MCF 10A (cell line): Measurements from ENCODE around the gene PHYHD1. TPM values are rescaled to one million over a fixed set of nuclear protein-coding genes. Genes with fewer than 3 reads are reported as not detected.
"Not testable (repeated sequence)": the region's sequence is repeated elsewhere in the genome, so short reads cannot be mapped to it uniquely, and the experiment has no call there.

Source experiments
- BruUV-seq: library from RNA; stranded (reverse); fragments of 400-500 nt; replicated peaks from 2 replicates; lab custom pipeline; 2021; lab: Mats Ljungman, UMichigan
- CTCF ChIA-PET: fragments of 300-600 bp; sonication (Branson Sonifier 250); formaldehyde crosslinking; extraction: SDS; loops from one replicate; lab custom pipeline; 2021; ENCODE audit warnings: antibody characterized with exemption, inconsistent platforms; lab: Yijun Ruan, JAX
- POLR2A ChIA-PET: fragments of 300-600, 350-650 bp; sonication (Branson Sonifier 250); formaldehyde crosslinking; extraction: SDS; loops from one replicate; lab custom pipeline; 2020; ENCODE audit warnings: antibody characterized with exemption, inconsistent platforms; lab: Yijun Ruan, JAX
- DNase-seq: peaks from one replicate; pipeline ENCODE4 v3.0.0-alpha.2; 2018; ENCODE audit not compliant: unreplicated experiment
- H3K27ac Mint-ChIP-seq: one replicate; pipeline ENCODE4 v1.8.0; 2022; ENCODE audit warnings: mild to moderate bottlenecking, low read depth, mixed read lengths; ENCODE audit not compliant: unreplicated experiment
- H3K27me3 Mint-ChIP-seq: one replicate; pipeline ENCODE4 v1.8.0; 2022; ENCODE audit warnings: mixed read lengths; ENCODE audit not compliant: insufficient read depth, unreplicated experiment
- H3K36me3 Mint-ChIP-seq: one replicate; pipeline ENCODE4 v1.8.0; 2022; ENCODE audit warnings: mild to moderate bottlenecking, moderate library complexity, mixed read lengths; ENCODE audit not compliant: insufficient read depth, unreplicated experiment
- H3K4me1 Mint-ChIP-seq: one replicate; pipeline ENCODE4 v1.8.0; 2022; ENCODE audit warnings: mixed read lengths; ENCODE audit not compliant: insufficient read depth, unreplicated experiment
- H3K4me3 Mint-ChIP-seq: one replicate; pipeline ENCODE4 v1.8.0; 2022; ENCODE audit warnings: mild to moderate bottlenecking, moderate library complexity, mixed read lengths; ENCODE audit not compliant: unreplicated experiment
- H3K9me3 Mint-ChIP-seq: one replicate; pipeline ENCODE4 v1.8.0; 2022; ENCODE audit warnings: mixed read lengths; ENCODE audit not compliant: unreplicated experiment
- intact Hi-C: fragments of 100-400 bp; cut with micrococcal nuclease; formaldehyde crosslinking; loops from 2 replicates; pipeline ENCODE4 v1.14.1; 2022
- total RNA-seq: library from RNA; stranded (reverse); gene quantifications from 2 replicates; pipeline ENCODE4 v1.2.3, GENCODE V29; 2022
- TF ChIP-seq, protein P1 (sequence below): fragments of 200-600 bp; IDR thresholded peaks from one replicate; pipeline ENCODE4 v1.8.0; 2022; ENCODE audit warnings: antibody characterized with exemption, mild to moderate bottlenecking; ENCODE audit not compliant: unreplicated experiment

The PHYHD1 gene
- total RNA-seq, 1 experiment from 2014 or later = 0.70 TPM

DNA sequence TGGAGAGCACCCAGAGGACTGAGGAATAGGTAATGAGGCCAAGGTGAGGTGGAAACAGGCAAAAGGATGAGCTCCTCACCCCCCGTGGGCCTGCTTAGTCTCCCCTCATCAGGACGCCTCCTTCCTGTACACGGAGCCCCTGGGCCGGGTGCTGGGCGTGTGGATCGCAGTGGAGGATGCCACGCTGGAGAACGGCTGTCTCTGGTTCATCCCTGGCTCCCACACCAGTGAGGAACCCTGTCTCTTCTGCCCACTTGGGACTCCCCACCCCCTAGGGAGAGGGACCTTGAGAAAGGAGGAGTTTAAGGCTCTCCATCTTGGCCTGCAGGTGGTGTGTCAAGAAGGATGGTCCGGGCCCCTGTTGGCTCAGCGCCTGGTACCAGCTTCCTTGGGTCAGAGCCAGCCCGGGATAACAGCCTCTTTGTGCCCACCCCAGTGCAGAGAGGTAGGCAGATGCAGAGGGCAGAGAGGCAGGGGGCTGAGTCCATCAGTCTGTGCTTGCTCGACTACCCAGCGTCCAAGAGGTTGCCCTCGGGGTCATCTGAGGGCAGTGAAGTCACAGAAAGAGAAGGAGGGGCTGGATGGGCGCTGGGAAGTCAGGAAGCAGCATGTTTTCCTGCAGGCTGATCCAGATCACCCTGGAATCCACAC is 19.6 kb downstream of the PHYHD1 start:
- Mint-ChIP-seq H3K27ac (no peak overlapping the region), H3K4me1 (no peaks in the 10 kb centered on the region), H3K27me3 (no peaks in the 10 kb centered on the region), H3K9me3 (no peaks in the 10 kb centered on the region), H3K4me3 (no peak overlapping the region), H3K36me3 (no peaks in the 10 kb centered on the region)
- no TSS peak for BruUV-seq
- intact Hi-C loops = no loop called here
- no peak for DNase-seq
- ChIA-PET POLR2A (no interaction called here), CTCF (interaction anchor here (0.6 kb wide), 2 partner anchors 34 to 797 kb away, joined by 3 to 4 read pairs; no protein-coding TSS in a partner anchor)
- TF ChIP-seq, protein P1, sequence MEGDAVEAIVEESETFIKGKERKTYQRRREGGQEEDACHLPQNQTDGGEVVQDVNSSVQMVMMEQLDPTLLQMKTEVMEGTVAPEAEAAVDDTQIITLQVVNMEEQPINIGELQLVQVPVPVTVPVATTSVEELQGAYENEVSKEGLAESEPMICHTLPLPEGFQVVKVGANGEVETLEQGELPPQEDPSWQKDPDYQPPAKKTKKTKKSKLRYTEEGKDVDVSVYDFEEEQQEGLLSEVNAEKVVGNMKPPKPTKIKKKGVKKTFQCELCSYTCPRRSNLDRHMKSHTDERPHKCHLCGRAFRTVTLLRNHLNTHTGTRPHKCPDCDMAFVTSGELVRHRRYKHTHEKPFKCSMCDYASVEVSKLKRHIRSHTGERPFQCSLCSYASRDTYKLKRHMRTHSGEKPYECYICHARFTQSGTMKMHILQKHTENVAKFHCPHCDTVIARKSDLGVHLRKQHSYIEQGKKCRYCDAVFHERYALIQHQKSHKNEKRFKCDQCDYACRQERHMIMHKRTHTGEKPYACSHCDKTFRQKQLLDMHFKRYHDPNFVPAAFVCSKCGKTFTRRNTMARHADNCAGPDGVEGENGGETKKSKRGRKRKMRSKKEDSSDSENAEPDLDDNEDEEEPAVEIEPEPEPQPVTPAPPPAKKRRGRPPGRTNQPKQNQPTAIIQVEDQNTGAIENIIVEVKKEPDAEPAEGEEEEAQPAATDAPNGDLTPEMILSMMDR = no peak

DNA sequence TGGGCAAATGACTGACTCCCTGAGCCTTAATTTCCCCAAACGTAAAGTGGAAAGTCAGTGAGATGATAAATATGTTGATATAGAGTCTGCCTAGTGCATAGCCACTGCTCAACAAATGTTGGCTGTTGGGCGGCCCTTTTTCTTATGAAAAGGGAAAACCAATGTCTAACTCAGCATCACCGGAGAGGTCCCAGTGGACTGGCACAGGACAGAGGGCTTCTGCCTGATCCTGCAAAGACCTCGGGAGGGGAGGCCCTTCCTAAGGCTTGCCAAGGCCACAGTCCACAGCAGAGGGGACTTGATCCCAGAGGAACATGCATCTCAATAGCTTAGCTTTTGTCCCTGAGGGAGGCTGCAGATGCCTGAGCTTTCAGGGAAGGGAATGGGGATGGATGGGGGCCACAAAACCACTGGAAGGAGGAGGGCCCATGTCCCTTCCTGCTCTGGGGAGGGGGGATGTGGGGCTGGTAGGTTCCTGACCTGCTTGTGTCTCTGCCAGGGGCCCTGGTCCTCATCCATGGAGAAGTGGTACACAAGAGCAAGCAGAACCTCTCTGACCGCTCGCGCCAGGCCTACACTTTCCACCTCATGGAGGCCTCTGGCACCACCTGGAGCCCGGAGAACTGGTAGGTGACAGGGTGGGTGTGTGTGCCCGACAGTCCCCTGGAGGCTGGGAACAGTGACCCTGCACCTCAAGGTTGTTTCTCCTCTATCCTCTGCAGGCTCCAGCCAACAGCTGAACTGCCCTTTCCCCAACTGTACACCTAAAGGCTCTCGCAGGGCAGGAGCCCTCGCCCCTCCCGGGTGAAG is 20.4 kb downstream of the PHYHD1 start:
- POLR2A ChIA-PET = no interaction called here
- H3K27ac Mint-ChIP-seq = no peak overlapping the region
- no peaks in the 10 kb centered on the region for H3K27me3 Mint-ChIP-seq
- intact Hi-C loops = no loop called here
- DNase-seq = no peak
- H3K4me1 Mint-ChIP-seq = peaks cover 5% of the 10 kb centered on the region
- no peak overlapping the region for H3K4me3 Mint-ChIP-seq
- CTCF ChIA-PET = interaction anchor here (5.5 kb wide), 1 partner anchor 13 kb away, joined by 32 read pairs; no protein-coding TSS in a partner anchor
- H3K36me3 Mint-ChIP-seq = no peaks in the 10 kb centered on the region
- TF ChIP-seq, protein P1 = no peak
- BruUV-seq = no TSS peak
- H3K9me3 Mint-ChIP-seq = no peaks in the 10 kb centered on the region

DNA sequence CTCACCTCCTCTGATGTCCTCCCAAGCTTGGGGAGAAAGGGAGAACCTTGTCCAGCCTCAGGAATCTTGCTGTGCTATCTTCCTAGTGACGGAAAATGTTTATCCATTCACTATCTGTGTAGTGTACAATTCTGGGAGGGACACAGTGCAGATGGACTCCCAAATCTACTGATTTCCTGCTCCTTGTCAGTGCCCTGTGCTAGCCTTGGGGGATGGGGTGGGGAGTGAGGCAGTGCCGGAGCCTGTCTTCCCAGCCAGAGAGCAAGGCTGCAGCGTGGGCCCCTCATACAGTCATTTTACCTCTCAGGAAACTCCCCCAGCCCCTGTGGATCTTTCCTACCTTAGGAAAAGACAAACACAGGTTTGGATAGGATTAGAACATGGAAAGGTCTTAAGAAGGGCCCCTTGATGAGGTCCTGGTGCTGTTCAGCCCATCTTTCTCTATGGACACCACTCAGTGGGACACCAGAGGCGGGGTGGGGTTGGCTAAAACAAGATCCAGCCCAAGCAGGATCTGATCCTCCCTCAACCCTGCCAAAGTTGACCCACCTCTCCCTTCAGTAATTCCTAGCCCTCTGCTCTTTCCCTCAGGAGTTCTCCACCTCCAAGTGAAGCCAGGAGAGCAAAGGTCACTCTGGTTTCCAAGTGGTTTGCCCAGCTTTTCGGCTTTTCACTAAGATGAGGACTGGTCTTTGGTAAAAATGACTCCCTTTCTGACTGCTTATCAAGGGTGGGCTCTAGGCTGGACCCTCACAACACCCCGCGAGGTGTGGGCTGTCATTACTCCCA is 23.2 kb downstream of the PHYHD1 start:
- TF ChIP-seq, protein P1 = no peak
- CTCF ChIA-PET = interaction anchor here (5.5 kb wide), 1 partner anchor 16 kb away, joined by 32 read pairs; no protein-coding TSS in a partner anchor
- H3K4me3 Mint-ChIP-seq = no peak overlapping the region
- no peaks in the 10 kb centered on the region for H3K27me3 Mint-ChIP-seq
- no peaks in the 10 kb centered on the region for H3K9me3 Mint-ChIP-seq
- POLR2A ChIA-PET = no interaction called here
- H3K27ac Mint-ChIP-seq = no peak overlapping the region
- no TSS peak for BruUV-seq
- peaks cover 17% of the 10 kb centered on the region for H3K4me1 Mint-ChIP-seq
- peaks cover 15% of the 10 kb centered on the region for H3K36me3 Mint-ChIP-seq
- intact Hi-C loops = no loop called here
- no peak for DNase-seq

DNA sequence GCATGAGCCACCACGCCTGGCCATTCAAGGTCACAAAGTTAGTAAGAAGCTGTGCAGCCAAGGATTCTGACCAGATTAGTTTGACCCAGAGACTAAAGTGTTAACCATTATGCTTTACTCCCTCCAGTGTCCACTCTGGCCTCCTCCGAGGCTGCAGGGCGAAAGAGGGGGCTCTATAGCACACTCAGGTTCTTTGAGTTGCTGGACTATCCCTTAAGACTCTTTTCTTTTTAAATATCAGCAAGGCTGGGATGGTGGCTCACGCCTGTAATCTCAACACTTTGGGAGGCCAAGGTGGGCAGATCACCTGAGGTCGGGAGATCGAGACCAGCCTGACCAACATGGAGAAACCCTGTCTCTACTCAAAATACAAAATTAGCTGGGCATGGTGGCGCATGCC is 24.2 kb downstream of the PHYHD1 start:
- POLR2A ChIA-PET = interaction anchor here (0.7 kb wide), 3 partner anchors 10 to 91 kb away, joined by 3 to 4 read pairs (median 3); partner anchors contain the start of gene MIGA2
- peaks cover 21% of the 10 kb centered on the region for H3K36me3 Mint-ChIP-seq
- BruUV-seq, H3K27ac Mint-ChIP-seq, intact Hi-C loops, DNase-seq, H3K4me3 Mint-ChIP-seq, H3K27me3 Mint-ChIP-seq, H3K9me3 Mint-ChIP-seq: not testable (repeated sequence)
- CTCF ChIA-PET = interaction anchor here (5.5 kb wide), 1 partner anchor 17 kb away, joined by 32 read pairs; no protein-coding TSS in a partner anchor
- peaks cover 17% of the 10 kb centered on the region for H3K4me1 Mint-ChIP-seq
